Left lobe of liver (tissue), 2 donors: ENCODE results near the gene MFSD6L. TPM values are rescaled to one million over a fixed set of nuclear protein-coding genes. Genes with fewer than 3 reads are reported as not detected.
A peak's percentile ranks its signal among the peaks of the same experiment; 100 is the strongest.
"Not testable (repeated sequence)": the region's sequence is repeated elsewhere in the genome, so short reads cannot be mapped to it uniquely, and the experiment has no call there.

Experiments
- ATAC-seq: fragments of 200-7000 bp; cut with Tn5 transposase; one replicate; pipeline ENCODE4 v1.9.1; 2020; ENCODE audit warnings: mild to moderate bottlenecking, moderate library complexity
- DNase-seq: peaks from one replicate; pipeline ENCODE4 v3.0.0-alpha.2; 2020; ENCODE audit warnings: low spot score
- total RNA-seq: library from RNA; stranded (reverse); gene quantifications from one replicate; pipeline ENCODE4 v1.2.1, GENCODE V29; 2021
- donor health status: DM: no; HTN: no; CAD: no; lungs with moderate emphysema.
- donor health status: DM: no; HTN: yes; CAD: no.

The MFSD6L gene
- total RNA-seq, 1 donor from 2014 or later, result not detected

- ATAC-seq (no peak), DNase-seq (peak; percentile 35)
These were observed 27.8 kb upstream of the MFSD6L start for GRCh38 chr17:8826808-8827435.

DNA sequence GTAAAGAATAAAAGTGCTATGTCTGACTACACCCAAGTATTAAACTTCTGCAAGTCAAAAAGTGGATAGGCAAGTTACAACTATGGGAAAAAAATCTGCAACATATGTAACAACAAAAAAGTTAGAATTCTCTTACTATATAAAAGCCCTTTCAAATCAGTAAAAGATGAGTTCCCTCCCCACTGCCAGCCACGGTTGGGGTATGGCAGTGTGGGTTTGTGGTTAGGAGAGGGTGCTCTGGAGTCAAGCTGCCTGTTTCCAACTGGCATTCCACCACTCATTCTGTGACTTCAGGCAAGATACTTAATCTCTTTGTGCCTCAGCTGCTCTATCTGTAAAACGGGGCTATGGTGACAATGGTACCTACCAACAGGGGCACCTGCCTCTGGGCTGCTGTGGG lies 26.6 kb upstream of the MFSD6L start:
- ATAC-seq (no peak), DNase-seq (no peak)

DNA sequence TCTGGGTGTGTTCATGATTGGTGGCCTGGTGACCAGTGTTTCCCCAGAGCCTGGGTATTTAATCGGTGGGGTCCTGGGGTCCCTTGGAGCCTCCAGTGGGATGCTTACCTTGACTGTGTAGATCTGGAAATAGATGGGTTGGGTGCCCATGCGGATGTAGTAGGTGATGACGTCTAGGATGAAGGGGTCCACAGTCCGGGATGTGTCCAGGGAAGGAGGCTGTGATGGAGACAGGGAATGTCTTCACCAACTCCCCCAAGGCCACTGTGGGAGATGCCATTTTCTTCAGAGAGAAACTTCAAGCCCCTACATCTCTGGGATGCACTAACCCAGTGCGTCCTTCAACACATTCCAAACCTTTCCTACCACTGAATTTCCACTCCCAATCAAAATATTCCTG lies 24.1 kb upstream of the MFSD6L start:
- DNase-seq, result no peak

GRCh38 chr17:8822401-8823035 lies 23.4 kb upstream of the MFSD6L start:
- DNase-seq, result no peak
- no peak for ATAC-seq

More for the DNA sequence above, 24.1 kb upstream of the MFSD6L start:
- no peak for ATAC-seq

DNA sequence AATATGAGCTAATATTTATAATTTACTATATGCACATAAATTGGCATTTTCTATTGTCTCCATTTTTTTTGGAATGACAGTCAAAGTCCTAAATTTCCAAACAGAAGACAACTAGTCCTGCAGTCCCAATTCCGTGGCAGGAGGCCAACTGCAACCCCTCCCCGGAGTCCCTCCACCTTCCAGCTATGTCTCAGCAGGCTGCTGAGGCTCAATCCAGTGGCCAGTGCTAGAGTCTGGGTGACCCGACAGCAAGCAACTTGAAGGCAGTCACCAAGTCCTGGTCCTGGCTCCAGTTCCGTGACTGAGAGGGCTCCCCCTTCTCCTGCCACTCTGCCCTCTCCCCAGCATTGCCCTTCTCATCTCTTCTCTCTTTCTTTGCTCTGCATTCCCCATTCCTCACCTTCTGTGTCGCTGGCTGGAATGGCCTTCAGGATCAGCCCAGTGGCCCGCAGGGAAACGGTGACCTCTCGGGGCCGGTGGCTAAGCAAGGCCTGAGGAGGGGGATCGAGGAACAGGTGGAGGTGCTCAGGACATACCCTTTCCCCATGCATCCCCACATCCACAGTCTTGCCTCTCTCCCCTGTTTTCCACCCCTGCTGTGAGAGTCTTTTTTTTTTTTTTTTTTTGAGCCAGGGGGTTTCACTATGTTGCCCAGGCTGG lies 22.4 kb upstream of the MFSD6L start:
- ATAC-seq, result no peak
- peak; percentile 35 for DNase-seq

- ATAC-seq (no peak), DNase-seq (peak; percentile 14)
These were observed 21.3 kb upstream of the MFSD6L start for GRCh38 chr17:8820311-8821010.

DNA sequence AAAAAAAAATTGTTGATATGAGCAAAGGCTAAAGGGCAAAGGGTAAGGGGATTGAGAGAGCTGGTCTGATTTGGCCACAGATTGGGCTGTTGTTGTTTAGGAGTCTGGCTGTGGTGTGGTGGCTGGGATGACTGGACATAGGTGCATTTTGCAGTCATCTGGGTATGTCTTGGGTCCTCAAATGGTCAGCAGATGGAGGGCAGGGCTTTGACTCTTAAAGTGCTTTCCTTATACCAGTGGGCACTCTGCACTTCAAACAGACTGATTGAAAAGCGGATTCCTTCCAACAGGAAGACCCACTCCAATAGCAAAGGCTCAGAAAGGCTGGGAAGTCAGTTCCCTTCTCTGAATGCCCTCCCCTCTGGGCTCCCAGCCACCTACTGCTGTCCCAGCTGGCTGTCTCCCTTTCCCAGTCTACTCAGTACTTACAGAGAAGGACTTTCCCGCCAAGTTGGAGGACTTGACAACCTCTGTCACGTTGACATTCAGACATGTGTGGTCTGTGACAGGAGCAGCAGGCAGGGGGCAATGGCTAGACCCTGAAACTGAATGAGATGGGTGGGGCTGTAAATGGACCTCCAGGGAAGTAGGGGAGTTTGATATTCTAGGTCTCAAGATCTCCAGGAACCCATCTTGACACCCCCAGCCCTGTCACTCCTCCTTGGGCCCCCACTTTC lies 19.6 kb upstream of the MFSD6L start:
- peak; percentile 23 for DNase-seq
- ATAC-seq, result no peak

DNA sequence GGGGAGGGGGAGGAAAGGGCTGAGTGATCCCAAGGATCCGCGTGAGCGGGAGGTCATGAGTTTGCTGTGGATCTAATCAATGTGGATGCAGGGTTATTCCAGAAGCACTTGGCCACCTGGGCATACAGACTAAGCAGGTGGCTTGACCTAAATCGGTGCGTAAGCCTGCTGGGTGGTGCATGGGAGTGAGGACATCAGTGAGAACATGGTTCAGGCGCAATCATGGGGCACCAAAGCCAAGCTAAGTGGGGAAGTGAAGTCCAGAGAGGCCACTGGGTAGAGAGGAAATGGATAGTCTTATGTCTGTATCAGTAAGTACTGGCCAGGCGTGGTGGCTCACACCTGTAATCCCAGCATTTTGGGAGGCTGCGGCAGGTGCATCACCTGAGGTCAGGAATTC lies 18.9 kb upstream of the MFSD6L start:
- peak; percentile 26 for DNase-seq
- ATAC-seq, result no peak

GRCh38 chr17:8806926-8807550 lies 7.9 kb upstream of the MFSD6L start:
- peak; percentile 42 for ATAC-seq
- no peak for DNase-seq

DNA sequence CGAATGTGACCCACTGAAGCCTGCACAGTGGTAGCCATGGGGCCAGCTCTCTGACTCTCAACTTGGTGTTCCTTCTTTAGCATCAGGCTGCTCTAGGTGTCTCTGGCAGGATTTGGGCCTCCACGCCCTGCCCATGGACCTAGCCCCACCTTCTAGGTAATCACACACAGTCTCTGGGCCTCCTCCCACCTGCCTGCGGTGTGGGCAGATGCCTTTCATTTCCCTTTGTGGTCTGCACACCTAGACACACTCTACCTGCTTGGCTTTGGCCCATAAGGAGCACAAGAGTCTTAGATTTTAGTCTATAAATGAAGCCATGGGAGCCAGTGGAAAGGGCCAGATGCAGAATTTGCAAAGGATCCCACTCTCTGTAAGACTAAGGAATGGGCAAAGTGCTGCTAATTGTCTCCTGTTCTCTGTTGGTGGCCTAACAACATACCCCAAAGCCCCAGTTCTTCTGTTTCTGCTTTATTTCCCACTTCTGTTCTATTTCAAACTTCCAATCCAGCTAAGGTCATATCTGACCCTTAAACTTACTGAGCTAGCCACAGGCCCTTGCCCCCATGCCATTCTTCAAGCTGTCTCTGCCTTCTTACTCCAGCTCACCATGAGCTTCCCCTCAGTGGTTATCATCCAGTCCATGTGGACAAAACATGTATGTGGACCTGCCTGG lies 7.2 kb upstream of the MFSD6L start:
- DNase-seq (no peak), ATAC-seq (no peak)

DNA sequence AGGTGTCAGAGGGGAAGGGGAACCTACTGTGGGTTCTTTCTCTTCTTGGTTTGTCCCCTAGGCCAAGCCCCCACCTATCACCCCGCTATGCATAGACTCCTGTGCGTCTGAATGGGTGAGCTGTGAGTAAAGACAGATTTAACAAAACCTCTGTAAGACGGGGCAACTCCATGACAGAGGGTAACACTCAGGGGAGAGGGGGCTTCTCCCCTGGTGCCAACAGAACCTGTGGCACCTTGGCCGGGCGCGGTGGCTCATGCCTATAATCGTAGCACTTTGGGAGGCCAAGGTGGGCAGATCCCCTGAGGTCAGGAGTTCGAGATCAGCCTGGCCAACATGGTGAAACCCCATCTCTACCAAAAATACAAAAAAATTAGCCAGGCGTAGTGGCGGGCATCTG lies 6.2 kb upstream of the MFSD6L start:
- DNase-seq, ATAC-seq: not testable (repeated sequence)

GRCh38 chr17:8803531-8804420 lies 4.6 kb upstream of the MFSD6L start:
- no peak for ATAC-seq
- no peak for DNase-seq

DNA sequence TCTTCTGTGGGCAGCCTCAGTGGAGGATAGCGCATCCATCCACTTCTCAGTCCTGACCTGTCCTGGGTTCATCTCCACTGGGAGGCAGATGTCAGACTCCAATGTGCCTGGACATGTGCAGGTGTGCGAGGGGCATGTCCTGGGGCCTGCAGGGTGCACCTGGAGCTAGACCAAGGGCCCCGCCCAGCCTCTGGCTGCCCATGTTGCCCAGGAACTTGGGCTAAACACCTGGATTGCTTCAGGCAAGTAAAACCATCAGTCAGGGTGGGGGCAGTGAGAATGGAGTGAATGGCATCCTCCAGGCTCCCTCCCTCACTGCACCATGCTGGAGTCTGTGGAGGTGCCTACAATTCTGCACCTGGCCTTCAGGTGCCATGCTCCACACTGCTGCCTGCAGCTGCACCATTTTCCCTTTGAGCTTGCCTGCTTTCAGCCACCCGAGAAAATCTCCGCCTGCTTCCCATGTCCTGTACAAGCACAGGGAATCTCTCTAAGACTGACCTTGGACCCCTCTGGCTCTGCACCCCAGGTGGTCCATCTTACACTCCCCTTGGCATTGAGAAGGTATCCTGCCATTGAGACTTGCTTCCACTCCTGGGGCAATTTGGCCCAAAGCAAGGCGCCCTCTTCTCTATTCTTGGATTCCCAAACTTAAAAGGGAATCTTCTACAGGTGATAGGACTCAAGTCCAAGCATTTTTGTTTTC lies 2.1 kb upstream of the MFSD6L start:
- no peak for DNase-seq
- ATAC-seq, result no peak

- no peak for DNase-seq
- no peak for ATAC-seq
These were observed 1.5 kb upstream of the MFSD6L start for GRCh38 chr17:8800656-8801055.

DNA sequence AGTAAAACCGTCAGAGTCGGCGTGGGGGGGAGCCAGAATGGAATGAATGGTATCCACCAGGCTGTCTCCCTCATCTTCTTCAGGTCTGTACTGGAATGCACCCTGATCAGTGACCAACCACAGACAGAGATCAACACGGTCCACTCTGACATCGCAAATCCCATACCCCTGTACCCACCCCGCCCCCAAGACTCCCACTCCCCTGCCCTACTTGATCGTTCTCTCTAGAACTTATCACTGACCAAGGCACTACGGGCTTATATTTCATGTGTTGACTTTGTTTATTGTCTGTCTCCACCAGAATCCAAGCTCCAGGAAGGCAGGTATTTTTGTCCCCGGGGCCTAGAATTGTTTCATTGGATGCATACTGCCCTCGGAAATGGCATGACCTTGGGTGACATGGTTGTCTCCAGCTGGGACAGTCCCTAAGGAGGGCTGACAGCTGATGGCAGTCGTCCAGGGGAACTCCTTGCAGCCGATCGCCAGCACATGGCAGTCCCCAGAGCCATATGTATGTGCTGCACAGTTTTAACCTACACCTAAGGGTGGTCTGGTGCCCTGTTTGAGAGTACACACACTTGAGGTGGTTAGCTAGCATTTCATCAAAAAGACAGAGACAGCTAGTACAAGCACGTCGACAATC lies 526 bp upstream of the MFSD6L start:
- no peak for ATAC-seq
- DNase-seq, result no peak

- DNase-seq (no peak), ATAC-seq (no peak)
These were observed 854 bp downstream of the MFSD6L start for GRCh38 chr17:8798176-8798845.

DNA sequence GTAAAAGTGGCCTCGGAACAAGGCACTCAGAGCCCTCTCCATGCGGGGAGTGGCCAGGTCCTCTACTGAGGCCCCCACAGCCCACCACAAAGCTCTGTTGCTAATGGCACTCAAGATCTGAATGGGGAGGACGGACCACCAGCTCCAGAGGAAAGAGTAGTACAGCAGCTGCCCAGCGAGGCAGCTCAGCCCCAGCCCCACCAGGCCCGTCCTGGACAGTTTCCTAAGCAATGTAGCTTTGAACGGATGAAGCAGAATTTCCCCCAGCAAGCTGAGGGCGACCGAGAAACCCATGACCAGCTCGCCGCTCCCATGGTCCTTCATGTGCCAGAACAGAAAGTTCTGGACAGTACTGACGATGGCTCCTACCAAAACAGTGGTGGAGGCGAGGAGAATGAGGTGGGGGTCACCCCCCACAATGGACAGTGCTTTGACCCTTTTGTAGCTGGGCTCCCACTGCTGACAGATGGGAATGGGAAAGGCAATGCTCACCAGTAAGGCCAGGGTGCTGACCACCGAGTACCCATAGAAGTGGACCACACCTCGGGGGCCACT lies 1.5 kb downstream of the MFSD6L start:
- DNase-seq, result no peak
- ATAC-seq, result no peak
